ENCODE results near the gene BBS1. TPM values are rescaled to one million over a fixed set of nuclear protein-coding genes. Genes with fewer than 3 reads are reported as not detected.

BBS1 gene
- total and polyA plus RNA-seq, 4 experiments from 2014 or later, result 8.9 to 41.3 (median 26.4) TPM

- Histone ChIP-seq H3K4me1 (ENCODE audit: insufficient read depth, low read length) (peaks cover 7% of the 10 kb centered on the region), H3K36me3 (ENCODE audit: insufficient read depth, low read length) (no peaks in the 10 kb centered on the region), H3K27me3 (ENCODE audit: insufficient read depth, low read length) (no peaks in the 10 kb centered on the region), H3K27ac (ENCODE audit: low read depth, low read length) (peak within 1 kb of the TSS; percentile 25), H3K4me3 (ENCODE audit: low read length in 2 of 2) (peak within 1 kb of the TSS in 1 of 2 donors; percentile 50), H3K9me3 (ENCODE audit: control insufficient read depth in 1 of 2, low read length in 2 of 2) (no peaks in the 10 kb centered on the region)
- ChIA-PET POLR2A (ENCODE audit: partially characterized antibody) (interaction anchor here (0.8 to 2.7 kb wide), 14 partner anchors 8 to 274 kb away, joined by 3 to 41 read pairs (median 4); partner anchors contain the start of genes ACTN3, BBS1, DPP3 and RBM14), CTCF (ENCODE audit: partially characterized antibody) (interaction anchor here (0.9 to 3.6 kb wide), 11 partner anchors 10 to 266 kb away, joined by 3 to 29 read pairs (median 4); partner anchors contain the start of gene RBM4B)
- Mint-ChIP-seq H3K27me3 (peaks cover 0 to 6% of the 10 kb centered on the region in 2 donors), H3K36me3 (no peaks in the 10 kb centered on the region), H3K4me1 (peaks cover 2 to 13% (median 6%) of the 10 kb centered on the region in 4 donors), H3K4me3 (peak within 1 kb of the TSS; percentile 73 to 87 (median 82)), H3K27ac (peak within 1 kb of the TSS in 4 of 7 donors; percentile 48 to 85 (median 68)), H3K9me3 (no peaks in the 10 kb centered on the region)
- peak; percentile 49 to 72 (median 56) for DNase-seq
- intact Hi-C loops (cut with micrococcal nuclease), result no loop called here
Observed at GRCh38 chr11:66568124-66568916, 57.9 kb downstream of the BBS1 start, which contains the start of gene CTSF. TSS of gene CTSF (minus strand) at chr11:66568606. CDS start at chr11:66568486, 120 bp downstream.

GRCh38 chr11:66569076-66569475 is 58.6 kb downstream of the BBS1 start:
- H3K9me3 Mint-ChIP-seq, result peaks cover 0 to under 1% (median 0%) of the 10 kb centered on the region in 8 donors
- intact Hi-C loops (cut with micrococcal nuclease), result no loop called here
- Histone ChIP-seq H3K27ac (ENCODE audit: low read depth, low read length) (no peak overlapping the region), H3K36me3 (ENCODE audit: insufficient read depth, low read length) (no peaks in the 10 kb centered on the region), H3K9me3 (ENCODE audit: control insufficient read depth in 1 of 2, low read length in 2 of 2) (no peaks in the 10 kb centered on the region), H3K4me3 (ENCODE audit: low read length in 2 of 2) (no peak overlapping the region), H3K27me3 (ENCODE audit: insufficient read depth, low read length) (no peaks in the 10 kb centered on the region), H3K4me1 (ENCODE audit: insufficient read depth, low read length) (peaks cover 7% of the 10 kb centered on the region)
- H3K27ac Mint-ChIP-seq, result peak overlapping the region in 1 of 7 donors; percentile 48
- no peak for DNase-seq
- ChIA-PET POLR2A (ENCODE audit: partially characterized antibody) (interaction anchor here (0.8 to 2.7 kb wide), 14 partner anchors 9 to 273 kb away, joined by 3 to 41 read pairs (median 4); partner anchors contain the start of genes ACTN3, BBS1, DPP3 and RBM14), CTCF (ENCODE audit: partially characterized antibody) (interaction anchor here (0.9 to 3.6 kb wide), 8 partner anchors 9 to 265 kb away, joined by 3 to 29 read pairs (median 4); partner anchors contain the start of gene RBM4B)
- H3K27me3 Mint-ChIP-seq, result peaks cover 0 to 9% of the 10 kb centered on the region in 2 donors
- H3K4me3 Mint-ChIP-seq, result peak overlapping the region in 2 of 8 donors; percentile 83 to 87
- peaks cover 2 to 13% (median 6%) of the 10 kb centered on the region in 4 donors for H3K4me1 Mint-ChIP-seq
- no peaks in the 10 kb centered on the region for H3K36me3 Mint-ChIP-seq

GRCh38 chr11:66570079-66570849 is 59.8 kb downstream of the BBS1 start:
- H3K9me3 Mint-ChIP-seq, result peaks cover 0 to 1% (median 0%) of the 10 kb centered on the region in 8 donors
- Histone ChIP-seq H3K9me3 (ENCODE audit: control insufficient read depth in 1 of 2, low read length in 2 of 2) (no peaks in the 10 kb centered on the region), H3K36me3 (ENCODE audit: insufficient read depth, low read length) (no peaks in the 10 kb centered on the region), H3K4me3 (ENCODE audit: low read length in 2 of 2) (no peak overlapping the region), H3K27ac (ENCODE audit: low read depth, low read length) (no peak overlapping the region), H3K27me3 (ENCODE audit: insufficient read depth, low read length) (no peaks in the 10 kb centered on the region), H3K4me1 (ENCODE audit: insufficient read depth, low read length) (peaks cover 7% of the 10 kb centered on the region)
- H3K4me3 Mint-ChIP-seq, result peak overlapping the region in 3 of 8 donors; percentile 3 to 54 (median 52)
- no peaks in the 10 kb centered on the region for H3K36me3 Mint-ChIP-seq
- H3K27me3 Mint-ChIP-seq, result peaks cover 1 to 9% of the 10 kb centered on the region in 2 donors
- ChIA-PET CTCF (ENCODE audit: partially characterized antibody) (interaction anchor here (1.8 to 3.6 kb wide), 2 partner anchors 9 to 109 kb away, joined by 6 to 29 read pairs; partner anchors contain the start of gene RBM4B), POLR2A (ENCODE audit: partially characterized antibody) (interaction anchor here (0.7 to 1.1 kb wide), 2 partner anchors 68 to 174 kb away, joined by 4 to 7 read pairs; no protein-coding TSS in a partner anchor)
- intact Hi-C loops (cut with micrococcal nuclease), result no loop called here
- DNase-seq, result no peak
- no peak overlapping the region for H3K27ac Mint-ChIP-seq
- peaks cover 2 to 13% (median 6%) of the 10 kb centered on the region in 4 donors for H3K4me1 Mint-ChIP-seq

- Mint-ChIP-seq H3K4me1 (peaks cover 2 to 13% (median 6%) of the 10 kb centered on the region in 4 donors), H3K27ac (no peak overlapping the region), H3K27me3 (peaks cover 4 to 9% of the 10 kb centered on the region in 2 donors), H3K4me3 (peak overlapping the region in 1 of 8 donors; percentile 15), H3K9me3 (peaks cover 0 to 1% (median 0%) of the 10 kb centered on the region in 8 donors), H3K36me3 (no peaks in the 10 kb centered on the region)
- Histone ChIP-seq H3K4me3 (ENCODE audit: low read length in 2 of 2) (no peak overlapping the region), H3K27me3 (ENCODE audit: insufficient read depth, low read length) (no peaks in the 10 kb centered on the region), H3K9me3 (ENCODE audit: control insufficient read depth in 1 of 2, low read length in 2 of 2) (no peaks in the 10 kb centered on the region), H3K27ac (ENCODE audit: low read depth, low read length) (no peak overlapping the region), H3K4me1 (ENCODE audit: insufficient read depth, low read length) (peaks cover 7% of the 10 kb centered on the region), H3K36me3 (ENCODE audit: insufficient read depth, low read length) (no peaks in the 10 kb centered on the region)
- POLR2A ChIA-PET (ENCODE audit: partially characterized antibody), result no interaction called here
- CTCF ChIA-PET (ENCODE audit: partially characterized antibody), result no interaction called here
- no peak for DNase-seq
- intact Hi-C loops (cut with micrococcal nuclease), result no loop called here
Observed at GRCh38 chr11:66570850-66571180, 60.4 kb downstream of the BBS1 start.

- Histone ChIP-seq H3K4me1 (ENCODE audit: insufficient read depth, low read length) (peaks cover 5% of the 10 kb centered on the region), H3K9me3 (ENCODE audit: control insufficient read depth in 1 of 2, low read length in 2 of 2) (no peaks in the 10 kb centered on the region), H3K4me3 (ENCODE audit: low read length in 2 of 2) (no peak overlapping the region), H3K36me3 (ENCODE audit: insufficient read depth, low read length) (no peaks in the 10 kb centered on the region), H3K27me3 (ENCODE audit: insufficient read depth, low read length) (no peaks in the 10 kb centered on the region), H3K27ac (ENCODE audit: low read depth, low read length) (no peak overlapping the region)
- peaks cover 0 to 12% (median 6%) of the 10 kb centered on the region in 4 donors for H3K4me1 Mint-ChIP-seq
- intact Hi-C loops (cut with micrococcal nuclease), result loop anchor here (1.0 kb wide), 4 partner anchors 40 to 255 kb away; no protein-coding TSS in a partner anchor
- peak; percentile 64 to 72 (median 68) for DNase-seq
- no peaks in the 10 kb centered on the region for H3K36me3 Mint-ChIP-seq
- ChIA-PET CTCF (ENCODE audit: partially characterized antibody) (interaction anchor here (0.9 to 7.2 kb wide), 12 partner anchors 10 to 107 kb away, joined by 3 to 268 read pairs (median 5); partner anchors contain the start of genes ACTN3, CCDC87, CCS and CTSF), POLR2A (ENCODE audit: partially characterized antibody) (interaction anchor here (0.9 to 5.2 kb wide), 5 partner anchors 13 to 99 kb away, joined by 3 to 75 read pairs (median 4); partner anchors contain the start of genes RBM14, RBM4B and ZDHHC24)
- H3K27me3 Mint-ChIP-seq, result peaks cover 0 to 7% of the 10 kb centered on the region in 2 donors
- H3K4me3 Mint-ChIP-seq, result peak overlapping the region in 2 of 8 donors; percentile 33 to 47
- H3K27ac Mint-ChIP-seq, result peak overlapping the region in 3 of 7 donors; percentile 9 to 68 (median 25)
- H3K9me3 Mint-ChIP-seq, result peaks cover 0 to 10% (median 6%) of the 10 kb centered on the region in 8 donors
Observed at GRCh38 chr11:66579017-66579606, 68.7 kb downstream of the BBS1 start.

GRCh38 chr11:66580803-66581202 is 70.4 kb downstream of the BBS1 start:
- no peak overlapping the region for H3K4me3 Mint-ChIP-seq
- H3K27me3 Mint-ChIP-seq, result peaks cover 0 to 2% of the 10 kb centered on the region in 2 donors
- H3K27ac ChIP-seq (ENCODE audit: low read depth, low read length), result no peak overlapping the region
- ChIA-PET POLR2A (ENCODE audit: partially characterized antibody) (interaction anchor here (1.0 to 5.2 kb wide), 4 partner anchors 13 to 97 kb away, joined by 3 to 75 read pairs (median 6); partner anchors contain the start of genes CCDC87, CCS, RBM14 and RBM4), CTCF (ENCODE audit: partially characterized antibody) (interaction anchor here (0.8 to 7.2 kb wide), 7 partner anchors 11 to 181 kb away, joined by 3 to 268 read pairs (median 4); partner anchors contain the start of genes ACTN3, CCDC87, CCS and RBM4B)
- H3K36me3 Mint-ChIP-seq, result no peaks in the 10 kb centered on the region
- H3K9me3 ChIP-seq (ENCODE audit: control insufficient read depth in 1 of 2, low read length in 2 of 2), result no peaks in the 10 kb centered on the region
- no peak overlapping the region for H3K4me3 ChIP-seq (ENCODE audit: low read length in 2 of 2)
- H3K9me3 Mint-ChIP-seq, result peaks cover 0 to 10% (median 6%) of the 10 kb centered on the region in 8 donors
- DNase-seq, result no peak
- peaks cover 5% of the 10 kb centered on the region for H3K4me1 ChIP-seq (ENCODE audit: insufficient read depth, low read length)
- intact Hi-C loops (cut with micrococcal nuclease), result no loop called here
- peaks cover 0 to 12% (median 6%) of the 10 kb centered on the region in 4 donors for H3K4me1 Mint-ChIP-seq
- H3K27ac Mint-ChIP-seq, result no peak overlapping the region
- H3K27me3 ChIP-seq (ENCODE audit: insufficient read depth, low read length), result no peaks in the 10 kb centered on the region
- no peaks in the 10 kb centered on the region for H3K36me3 ChIP-seq (ENCODE audit: insufficient read depth, low read length)
